Liver (tissue), 9 donors: ENCODE results near the gene CFI. TPM values are rescaled to one million over a fixed set of nuclear protein-coding genes. Genes with fewer than 3 reads are reported as not detected.

Experiments used
- DNase-seq: peaks from one replicate; pipeline ENCODE4 v3.0.0-alpha.2; 2017; ENCODE audit warnings: low spot score
- H3K27ac ChIP-seq, 2 donors: one replicate each; pipeline ENCODE4 v1.7.0; 2013; ENCODE audit warnings: inconsistent platforms in 2 of 2, low read length in 2 of 2, control low read depth in 1 of 2, low read depth in 1 of 2, mild to moderate bottlenecking in 1 of 2
- H3K27me3 ChIP-seq, 4 donors: one replicate each; pipeline versions ENCODE4 v1.6.1 to v1.7.0; 2013; ENCODE audit warnings: low read length in 3 of 4, inconsistent platforms in 1 of 4, mild to moderate bottlenecking in 1 of 4, moderate library complexity in 1 of 4; ENCODE audit not compliant: control insufficient read depth in 4 of 4, insufficient read depth in 4 of 4
- H3K36me3 ChIP-seq, 4 donors: one replicate each; pipeline versions ENCODE4 v1.6.1 to v1.7.0; 2013; ENCODE audit warnings: low read length in 3 of 4, mild to moderate bottlenecking in 3 of 4, low read depth in 1 of 4, moderate library complexity in 1 of 4; ENCODE audit not compliant: control insufficient read depth in 4 of 4, insufficient read depth in 3 of 4
- H3K4me1 ChIP-seq, 4 donors: one replicate each; pipeline versions ENCODE4 v1.6.1 to v1.7.0; 2013; ENCODE audit warnings: low read length in 3 of 4, mild to moderate bottlenecking in 3 of 4, moderate library complexity in 1 of 4; ENCODE audit not compliant: control insufficient read depth in 4 of 4, insufficient read depth in 4 of 4
- H3K4me3 ChIP-seq, 3 donors: one replicate each; pipeline versions ENCODE4 v1.6.1 to v1.7.0; 2013; ENCODE audit warnings: low read length in 3 of 3, control low read depth in 1 of 3, low read depth in 1 of 3, mild to moderate bottlenecking in 1 of 3
- H3K9ac ChIP-seq, 2 donors: one replicate each; pipeline ENCODE4 v1.7.0; 2013; ENCODE audit warnings: low read length in 2 of 2, mild to moderate bottlenecking in 2 of 2, moderate library complexity in 2 of 2, control low read depth in 1 of 2, low read depth in 1 of 2
- H3K9me3 ChIP-seq, 4 donors: one replicate each; pipeline versions ENCODE4 v1.6.1 to v1.7.0; 2013; ENCODE audit warnings: low read length in 3 of 4; ENCODE audit not compliant: control insufficient read depth in 4 of 4
- ATF3 ChIP-seq: IDR thresholded peaks from 2 replicates; pipeline ENCODE4 v1.6.1; 2016; ENCODE audit warnings: antibody characterized with exemption
- CTCF ChIP-seq: fragments of 150-350 bp; IDR thresholded peaks from 2 replicates; pipeline ENCODE4 v1.5.1; 2017; ENCODE audit warnings: improper control_type of control experiment, low read depth, low read length; ENCODE audit not compliant: missing input control
- EGR1 ChIP-seq, 2 donors: IDR thresholded peaks; 2 replicates each; pipeline ENCODE4 v1.6.1; 2016 to 2018; ENCODE audit warnings: antibody characterized with exemption in 2 of 2, low read depth in 2 of 2
- FOXA1 ChIP-seq: IDR thresholded peaks from 2 replicates; pipeline ENCODE4 v1.6.1; 2016; ENCODE audit warnings: antibody characterized with exemption
- FOXA2 ChIP-seq: IDR thresholded peaks from 2 replicates; pipeline ENCODE4 v1.6.1; 2016; ENCODE audit warnings: antibody characterized with exemption
- GABPA ChIP-seq, 2 donors: IDR thresholded peaks in 1 of 2; conservative IDR thresholded peaks in 1 of 2; 2 replicates each; pipeline ENCODE4 v1.6.1; 2016; ENCODE audit warnings: antibody characterized with exemption in 2 of 2, mild to moderate bottlenecking in 1 of 2, moderate library complexity in 1 of 2
- HNF4A ChIP-seq, 2 donors: conservative IDR thresholded peaks; 2 replicates each; pipeline ENCODE4 v1.6.1; 2016; ENCODE audit warnings: antibody characterized with exemption in 2 of 2, mild to moderate bottlenecking in 2 of 2
- HNF4G ChIP-seq: IDR thresholded peaks from 2 replicates; pipeline ENCODE4 v1.6.1; 2016; ENCODE audit warnings: antibody characterized with exemption
- JUND ChIP-seq, 2 donors: IDR thresholded peaks; 2 replicates each; pipeline ENCODE4 v1.6.1; 2016; ENCODE audit warnings: antibody characterized with exemption in 2 of 2
- MAX ChIP-seq: IDR thresholded peaks from 2 replicates; pipeline ENCODE4 v1.6.1; 2016; ENCODE audit warnings: antibody characterized with exemption
- REST ChIP-seq: IDR thresholded peaks from 2 replicates; pipeline ENCODE4 v1.6.1; 2016; ENCODE audit warnings: antibody characterized with exemption, mild to moderate bottlenecking
- RXRA ChIP-seq, 2 donors: IDR thresholded peaks; 2 replicates each; pipeline ENCODE4 v1.6.1; 2017 to 2018; ENCODE audit warnings: antibody characterized with exemption in 2 of 2, mild to moderate bottlenecking in 1 of 2
- SP1 ChIP-seq: IDR thresholded peaks from 2 replicates; pipeline ENCODE4 v1.6.1; 2018; ENCODE audit warnings: antibody characterized with exemption, mild to moderate bottlenecking
- TAF1 ChIP-seq: conservative IDR thresholded peaks from 2 replicates; pipeline ENCODE4 v1.6.1; 2016; ENCODE audit warnings: antibody characterized with exemption, mild to moderate bottlenecking
- WGBS: extraction: QIAGEN DNeasy Blood & Tissue Kit; methylation state at CpG from one replicate; pipeline ENCODE4 v1.1.7; 2013; 5-methylcytosine and 5-hydroxymethylcytosine counted together
- polyA plus RNA-seq, 2 donors: library from polyadenylated mRNA; stranded (reverse) in 1 of 2; unstranded in 1 of 2; fragments of 200-250 nt in 1 of 2; fragments of >200 nt in 1 of 2; fragmentation: Nextera tagmentation in 1 of 2; extraction: Ambion mirVana in 1 of 2; gene quantifications; one replicate each; pipeline versions ENCODE4 v1.2.1 to v1.2.3, GENCODE V29; 2013 to 2015
- total RNA-seq, 2 donors: library from RNA; depleted of rRNA; stranded (reverse); fragments of >200 nt; gene quantifications; one replicate each; pipeline ENCODE4 v1.2.3, GENCODE V29; 2014
- donor health status: healthy.
- donor health status: healthy.
- donor health status: healthy.
- donor health status: healthy.
- donor health status: healthy.

The CFI gene
- total and polyA plus RNA-seq, 4 donors, result 232 to 598 (median 500) TPM

DNA sequence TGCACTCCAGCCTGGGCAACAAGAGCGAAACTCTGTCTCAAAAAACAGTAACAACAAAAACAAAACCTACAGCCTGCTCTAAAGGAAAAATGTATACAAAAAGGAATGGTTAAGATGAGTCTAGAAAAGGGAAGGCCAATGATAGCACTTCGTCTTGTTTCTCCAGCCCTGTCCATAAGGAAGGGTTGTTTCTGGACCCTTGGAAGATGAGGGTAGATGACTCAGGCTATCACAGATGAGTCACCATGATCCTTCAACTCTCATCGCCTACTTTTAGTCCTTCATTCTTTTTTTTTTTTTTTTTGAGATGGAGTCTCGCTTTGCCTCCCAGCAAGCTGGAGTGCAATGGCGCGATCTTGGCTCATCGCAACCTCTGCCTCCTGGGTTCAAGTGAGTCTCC, 80.8 kb downstream of the CFI start:
- H3K9ac ChIP-seq, result no peak overlapping the region
- TF ChIP-seq JUND (IDR thresholded peaks at IDR 0.05), result no peak
- no peak for TF ChIP-seq REST
- TF ChIP-seq TAF1, result no peak
- TF ChIP-seq HNF4G, result no peak
- TF ChIP-seq MAX, result no peak
- no peak for TF ChIP-seq CTCF
- no peak for TF ChIP-seq HNF4A (conservative IDR thresholded peaks at IDR 0.05)
- no peak for TF ChIP-seq ATF3
- no peak for TF ChIP-seq EGR1 (IDR thresholded peaks at IDR 0.05; ENCODE audit: low read depth in 2 of 2)
- no peak for TF ChIP-seq FOXA2
- TF ChIP-seq FOXA1, result no peak
- TF ChIP-seq GABPA (IDR thresholded peaks at IDR 0.05 in 1 of 2, conservative IDR thresholded peaks at IDR 0.05 in 1 of 2), result no peak
- TF ChIP-seq RXRA (IDR thresholded peaks at IDR 0.05), result no peak
- no peak overlapping the region for H3K27ac ChIP-seq
- H3K36me3 ChIP-seq, result peaks cover 3 to 14% (median 11%) of the 10 kb centered on the region in 4 donors
- H3K9me3 ChIP-seq, result no peaks in the 10 kb centered on the region
- 98% methylated on average over 7 of the region's 7 CpGs for WGBS
- no peak overlapping the region for H3K4me3 ChIP-seq
- no peak for DNase-seq
- no peaks in the 10 kb centered on the region for H3K27me3 ChIP-seq
- no peaks in the 10 kb centered on the region for H3K4me1 ChIP-seq

DNA sequence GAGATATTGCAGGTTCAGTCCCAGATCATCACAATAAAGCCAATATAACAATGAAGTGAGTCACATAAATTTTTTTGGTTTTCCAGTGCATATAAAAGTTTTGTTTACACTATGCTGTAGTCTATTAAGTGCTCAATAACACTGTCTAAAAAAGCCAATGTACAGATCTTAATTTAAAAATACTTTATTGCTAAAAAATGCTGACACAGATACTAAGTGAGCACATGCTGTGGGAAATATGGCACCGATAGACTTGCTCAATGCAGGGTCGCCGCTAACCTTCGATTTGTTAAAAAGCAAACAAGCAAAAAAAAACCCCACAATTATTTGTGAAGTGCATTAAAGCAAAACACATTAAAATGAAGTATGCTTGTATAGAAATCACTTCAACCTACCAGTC, 82.2 kb downstream of the CFI start:
- Histone ChIP-seq H3K9ac (no peak overlapping the region), H3K4me1 (no peaks in the 10 kb centered on the region), H3K27me3 (no peaks in the 10 kb centered on the region), H3K36me3 (peaks cover 3 to 19% (median 13%) of the 10 kb centered on the region in 4 donors), H3K27ac (no peak overlapping the region), H3K4me3 (no peak overlapping the region), H3K9me3 (no peaks in the 10 kb centered on the region)
- WGBS, result 75% methylated on average over 4 of the region's 4 CpGs
- DNase-seq, result no peak
- TF ChIP-seq REST (no peak), SP1 (no peak)
